GM12873 (cell line): ENCODE measurements around the gene COL25A1.
A peak's percentile ranks its signal among the peaks of the same experiment; 100 is the strongest.

Source experiments
- TF ChIP-seq, protein P1 (sequence below): IDR thresholded peaks from 2 replicates; pipeline ENCODE4 v1.5.1; 2012; ENCODE audit warnings: low read depth, mild to moderate bottlenecking, moderate library complexity, low read length, control low read depth; ENCODE audit not compliant: insufficient read depth; ENCODE audit errors: missing control alignments

Gene COL25A1

DNA sequence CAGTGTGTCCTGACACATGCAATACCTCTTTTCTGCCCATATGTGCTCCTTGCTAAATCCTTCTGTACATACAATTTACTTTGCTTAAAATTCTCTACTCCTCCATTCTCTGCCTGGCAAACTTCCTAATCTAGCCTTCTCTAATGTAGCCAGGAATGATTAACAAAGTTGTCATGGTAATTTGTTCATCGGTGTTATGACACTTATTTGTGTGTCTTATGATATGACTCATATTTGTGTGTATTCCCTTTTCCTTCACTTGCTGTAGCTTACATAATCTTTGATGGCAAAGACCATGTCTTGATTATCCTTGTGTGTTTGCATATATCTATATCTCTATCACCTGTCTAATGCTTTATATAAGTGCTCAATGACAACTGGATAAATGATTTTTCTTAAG, 133.3 kb downstream of the COL25A1 start:
- TF ChIP-seq, protein P1, sequence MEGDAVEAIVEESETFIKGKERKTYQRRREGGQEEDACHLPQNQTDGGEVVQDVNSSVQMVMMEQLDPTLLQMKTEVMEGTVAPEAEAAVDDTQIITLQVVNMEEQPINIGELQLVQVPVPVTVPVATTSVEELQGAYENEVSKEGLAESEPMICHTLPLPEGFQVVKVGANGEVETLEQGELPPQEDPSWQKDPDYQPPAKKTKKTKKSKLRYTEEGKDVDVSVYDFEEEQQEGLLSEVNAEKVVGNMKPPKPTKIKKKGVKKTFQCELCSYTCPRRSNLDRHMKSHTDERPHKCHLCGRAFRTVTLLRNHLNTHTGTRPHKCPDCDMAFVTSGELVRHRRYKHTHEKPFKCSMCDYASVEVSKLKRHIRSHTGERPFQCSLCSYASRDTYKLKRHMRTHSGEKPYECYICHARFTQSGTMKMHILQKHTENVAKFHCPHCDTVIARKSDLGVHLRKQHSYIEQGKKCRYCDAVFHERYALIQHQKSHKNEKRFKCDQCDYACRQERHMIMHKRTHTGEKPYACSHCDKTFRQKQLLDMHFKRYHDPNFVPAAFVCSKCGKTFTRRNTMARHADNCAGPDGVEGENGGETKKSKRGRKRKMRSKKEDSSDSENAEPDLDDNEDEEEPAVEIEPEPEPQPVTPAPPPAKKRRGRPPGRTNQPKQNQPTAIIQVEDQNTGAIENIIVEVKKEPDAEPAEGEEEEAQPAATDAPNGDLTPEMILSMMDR = no peak

- TF ChIP-seq, protein P1 = no peak
Measured at GRCh38 chr4:109166586-109166985, 135.9 kb downstream of the COL25A1 start.

DNA sequence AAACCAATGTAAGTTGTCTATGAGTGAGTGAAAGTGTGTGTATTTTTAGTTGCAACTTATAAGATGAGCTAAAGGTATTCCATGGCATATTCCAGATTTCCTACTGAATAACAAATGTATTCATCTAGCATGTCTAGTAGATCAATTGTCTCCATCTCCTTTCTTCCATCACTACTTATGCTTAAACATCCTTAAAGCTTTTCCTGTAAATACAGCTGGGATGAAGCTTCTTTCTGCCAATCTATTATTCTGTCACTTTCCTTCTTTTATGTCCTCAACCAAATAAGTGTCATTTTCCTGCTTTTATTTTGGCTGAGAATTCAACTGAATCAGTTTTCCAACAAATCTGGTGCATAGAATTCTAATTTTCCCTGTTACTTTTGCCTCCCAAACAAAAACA, 136.3 kb downstream of the COL25A1 start:
- TF ChIP-seq, protein P1 = no peak

- TF ChIP-seq, protein P1 = no peak
Measured at GRCh38 chr4:109164011-109164410, 138.4 kb downstream of the COL25A1 start.

DNA sequence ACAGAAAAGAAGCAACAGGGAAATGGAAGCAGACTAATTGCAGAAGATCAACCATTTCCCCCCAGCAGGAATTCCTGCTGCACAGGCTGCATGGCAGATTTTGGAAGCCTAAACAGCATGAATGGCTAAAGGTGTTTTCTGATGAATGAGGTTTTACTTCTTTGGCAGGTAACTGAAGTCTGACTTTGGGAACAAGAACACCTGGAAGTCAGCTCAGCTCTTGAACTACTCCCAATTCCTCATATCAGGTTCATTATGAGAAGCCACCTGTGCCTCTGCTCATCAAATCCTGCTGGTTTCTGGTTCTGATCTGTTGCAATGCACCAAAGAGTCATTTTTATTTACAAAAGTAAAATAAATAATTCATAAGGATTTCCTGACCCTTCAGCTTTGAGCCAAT, 139.0 kb downstream of the COL25A1 start:
- TF ChIP-seq, protein P1 = no peak

DNA sequence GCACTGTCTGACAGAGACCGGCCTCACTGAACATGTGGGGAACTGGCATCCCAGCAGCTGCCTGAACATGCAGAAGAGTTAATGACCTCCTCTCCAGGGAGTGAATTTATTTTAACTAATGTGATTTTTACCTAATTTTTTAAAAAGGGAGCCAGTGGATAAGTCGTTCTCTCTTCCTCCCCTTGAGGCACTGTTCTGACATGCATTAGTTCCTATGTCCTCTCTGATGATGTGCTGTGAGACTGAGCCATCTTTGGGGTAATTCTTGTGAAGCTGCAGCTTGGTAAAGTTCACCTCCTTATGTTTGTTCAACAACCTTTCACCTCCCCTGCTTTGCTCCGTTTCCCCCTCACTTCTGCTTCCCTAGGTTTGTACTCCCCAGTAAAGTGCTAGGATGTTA, 139.7 kb downstream of the COL25A1 start:
- TF ChIP-seq, protein P1 = peak; percentile 7

DNA sequence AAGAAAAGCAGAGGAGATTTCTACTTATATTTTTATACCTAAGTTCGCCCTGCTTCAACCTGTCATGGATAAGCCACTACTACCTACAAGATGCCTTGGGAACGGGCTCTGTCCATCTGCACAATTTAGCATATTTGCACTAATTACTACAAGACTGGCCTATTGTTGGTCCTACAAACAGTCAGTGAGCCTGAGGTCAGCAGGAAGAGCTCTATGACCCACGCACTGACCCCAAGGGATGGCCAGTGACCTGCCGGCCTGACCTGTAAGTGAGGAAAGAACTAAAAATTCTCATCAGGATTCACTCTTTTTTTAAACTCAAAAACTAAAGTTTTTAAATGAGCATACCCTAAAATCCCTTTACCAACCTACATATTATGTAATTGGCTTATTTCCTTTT, 142.0 kb downstream of the COL25A1 start:
- TF ChIP-seq, protein P1 = no peak
